IMR-90 (cell line): Measurements from ENCODE around the gene CACNA2D3. TPM values are rescaled to one million over a fixed set of nuclear protein-coding genes. Genes with fewer than 3 reads are reported as not detected.

ENCODE experiments used
- ATAC-seq: fragments of 200-7000 bp; cut with Tn5 transposase; 2 replicates; pipeline ENCODE4 v1.9.1; 2020; ENCODE audit warnings: low read depth, mild to moderate bottlenecking, moderate library complexity
- BruUV-seq: library from RNA; stranded (reverse); fragments of 400-500 nt; replicated peaks from 2 replicates; lab custom pipeline; 2021; lab: Mats Ljungman, UMichigan
- CTCF ChIA-PET: fragments of 300-600 bp; formaldehyde crosslinking; extraction: SDS; loops from one replicate; lab custom pipeline; 2021; ENCODE audit warnings: antibody characterized with exemption; lab: Yijun Ruan, JAX
- POLR2A ChIA-PET: fragments of 300-600 bp; sonication (Branson Sonifier 250); formaldehyde crosslinking; loops from one replicate; lab custom pipeline; 2022; ENCODE audit warnings: antibody characterized with exemption; ENCODE audit not compliant: unreplicated experiment; lab: Charles Lee
- DNase-seq: peaks from one replicate; pipeline ENCODE4 v3.0.0; 2013
- H2AFZ ChIP-seq: replicated peaks from 2 replicates; pipeline ENCODE3; 2013; ENCODE audit warnings: low read length, mild to moderate bottlenecking; ENCODE audit not compliant: poor library complexity
- H2AK5ac ChIP-seq: 2 replicates; pipeline ENCODE4 v1.6.1; 2013; ENCODE audit warnings: low read depth, low read length, inconsistent platforms
- H2AK9ac ChIP-seq: replicated peaks from 2 replicates; pipeline ENCODE3; 2013; ENCODE audit warnings: mild to moderate bottlenecking, low read depth, low read length, moderate library complexity; ENCODE audit not compliant: poor library complexity
- H2BK120ac ChIP-seq: 2 replicates; pipeline ENCODE4 v1.6.1; 2013; ENCODE audit warnings: low read depth, low read length, inconsistent platforms
- H2BK15ac ChIP-seq: 3 replicates; pipeline ENCODE4 v1.6.1; 2013; ENCODE audit warnings: low read depth, low read length, inconsistent platforms
- H2BK20ac ChIP-seq: 2 replicates; pipeline ENCODE4 v1.6.1; 2013; ENCODE audit warnings: low read depth, mild to moderate bottlenecking, inconsistent platforms, low read length, moderate library complexity
- H2BK5ac ChIP-seq: 2 replicates; pipeline ENCODE4 v1.6.1; 2013; ENCODE audit warnings: mild to moderate bottlenecking, low read depth, low read length, inconsistent platforms; ENCODE audit not compliant: poor library complexity, severe bottlenecking
- H3K14ac ChIP-seq: replicated peaks from 2 replicates; pipeline ENCODE4 v1.6.1; 2013; ENCODE audit warnings: low read depth, low read length, inconsistent platforms
- H3K18ac ChIP-seq: 2 replicates; pipeline ENCODE4 v1.6.1; 2013; ENCODE audit warnings: low read depth, low read length, control low read depth
- H3K23ac ChIP-seq: 2 replicates; pipeline ENCODE4 v1.6.1; 2013; ENCODE audit warnings: low read depth, low read length, inconsistent platforms
- H3K27ac ChIP-seq: 2 replicates; pipeline ENCODE4 v1.5.1; 2013; ENCODE audit warnings: mild to moderate bottlenecking, control low read depth, low read length; ENCODE audit not compliant: insufficient read depth
- H3K27me3 ChIP-seq: 2 replicates; pipeline ENCODE4 v1.6.1; 2013; ENCODE audit warnings: low read length; ENCODE audit not compliant: control insufficient read depth, insufficient read depth
- H3K36me3 ChIP-seq: 2 replicates; pipeline ENCODE4 v1.6.1; 2013; ENCODE audit warnings: low read length, mixed read lengths; ENCODE audit not compliant: control insufficient read depth, insufficient read depth
- H3K4ac ChIP-seq: 2 replicates; pipeline ENCODE4 v1.6.1; 2013; ENCODE audit warnings: low read depth, low read length, inconsistent platforms
- H3K4me1 ChIP-seq: 2 replicates; pipeline ENCODE4 v1.6.1; 2013; ENCODE audit warnings: low read length, mixed read lengths; ENCODE audit not compliant: control insufficient read depth, insufficient read depth
- H3K4me2 ChIP-seq: 2 replicates; pipeline ENCODE4 v1.6.1; 2013; ENCODE audit warnings: low read depth, mild to moderate bottlenecking, control low read depth, low read length, moderate library complexity
- H3K4me3 ChIP-seq: 2 replicates; pipeline ENCODE4 v1.5.1; 2013; ENCODE audit warnings: low read depth, mild to moderate bottlenecking, control low read depth, low read length, moderate library complexity; ENCODE audit not compliant: insufficient read depth
- H3K56ac ChIP-seq: 2 replicates; pipeline ENCODE4 v1.6.1; 2013; ENCODE audit warnings: low read length, inconsistent platforms; ENCODE audit not compliant: insufficient read depth; ENCODE audit errors: extremely low read depth
- H3K79me1 ChIP-seq, 2 experiments: 2 replicates each; pipeline ENCODE4 v1.6.1; 2013; ENCODE audit warnings: low read length in 2 of 2, inconsistent platforms in 1 of 2, low read depth in 1 of 2
- H3K9ac ChIP-seq: 2 replicates; pipeline ENCODE4 v1.6.1; 2013; ENCODE audit warnings: low read depth, low read length, control low read depth
- H3K9me1 ChIP-seq: 2 replicates; pipeline ENCODE4 v1.6.1; 2013; ENCODE audit warnings: low read length, inconsistent platforms; ENCODE audit not compliant: insufficient read depth
- H3K9me3 ChIP-seq: 2 replicates; pipeline ENCODE4 v1.6.1; 2013; ENCODE audit warnings: low read length; ENCODE audit not compliant: control insufficient read depth, insufficient read depth
- H4K20me1 ChIP-seq: 2 replicates; pipeline ENCODE4 v1.6.1; 2013; ENCODE audit warnings: low read length, inconsistent platforms; ENCODE audit not compliant: insufficient read depth
- H4K5ac ChIP-seq: 2 replicates; pipeline ENCODE4 v1.6.1; 2013; ENCODE audit warnings: mild to moderate bottlenecking, low read depth, low read length, control low read depth
- H4K8ac ChIP-seq, 2 experiments: 2 replicates each; pipeline ENCODE4 v1.6.1; 2013; ENCODE audit warnings: low read depth in 2 of 2, low read length in 2 of 2, control low read depth in 1 of 2, inconsistent platforms in 1 of 2
- H4K91ac ChIP-seq: 2 replicates; pipeline ENCODE4 v1.6.1; 2013; ENCODE audit warnings: low read depth, low read length, inconsistent platforms; ENCODE audit not compliant: insufficient read depth
- BHLHE40 ChIP-seq: fragments of 150-350 bp; IDR thresholded peaks from 2 replicates; pipeline ENCODE4 v1.6.1; 2016; ENCODE audit warnings: mild to moderate bottlenecking, low read depth, low read length
- CEBPB ChIP-seq: IDR thresholded peaks from 2 replicates; pipeline ENCODE4 v1.6.1; 2012; ENCODE audit warnings: low read depth, low read length, improper control_type of control experiment
- CHD1 ChIP-seq: IDR thresholded peaks from 2 replicates; pipeline ENCODE4 v1.6.1; 2012; ENCODE audit warnings: low read depth, low read length, improper control_type of control experiment
- CTCF ChIP-seq: conservative IDR thresholded peaks from 2 replicates; pipeline ENCODE4 v1.5.1; 2012; ENCODE audit warnings: mild to moderate bottlenecking, low read depth, low read length, improper control_type of control experiment
- ELK1 ChIP-seq: fragments of 150-350 bp; IDR thresholded peaks from 2 replicates; pipeline ENCODE4 v1.6.1; 2016; ENCODE audit warnings: low read depth, mild to moderate bottlenecking, low read length, moderate library complexity, borderline replicate concordance
- FOS ChIP-seq: fragments of 150-350 bp; IDR thresholded peaks from 2 replicates; pipeline ENCODE4 v1.6.1; 2016; ENCODE audit warnings: low read depth, low read length
- MAFK ChIP-seq: IDR thresholded peaks from 2 replicates; pipeline ENCODE4 v1.6.1; 2012; ENCODE audit warnings: low read depth, low read length, improper control_type of control experiment
- MAZ ChIP-seq: IDR thresholded peaks from 2 replicates; pipeline ENCODE4 v1.6.1; 2012; ENCODE audit warnings: low read depth, mild to moderate bottlenecking, low read length, improper control_type of control experiment, moderate library complexity, borderline replicate concordance
- MXI1 ChIP-seq: IDR thresholded peaks from 2 replicates; pipeline ENCODE4 v1.6.1; 2012; ENCODE audit warnings: low read depth, mild to moderate bottlenecking, low read length, moderate library complexity, borderline replicate concordance
- NFE2L2 ChIP-seq: fragments of 150-350 bp; IDR thresholded peaks from 2 replicates; pipeline ENCODE4 v1.6.1; 2016; ENCODE audit warnings: low read depth, mild to moderate bottlenecking, low read length
- POLR2A ChIP-seq: IDR thresholded peaks from 2 replicates; pipeline ENCODE4 v1.6.1; 2012; ENCODE audit warnings: mild to moderate bottlenecking, low read depth, low read length
- RAD21 ChIP-seq: IDR thresholded peaks from 2 replicates; pipeline ENCODE4 v1.6.1; 2012; ENCODE audit warnings: low read length, improper control_type of control experiment
- RCOR1 ChIP-seq: IDR thresholded peaks from 2 replicates; pipeline ENCODE4 v1.6.1; 2012; ENCODE audit warnings: mild to moderate bottlenecking, low read length, improper control_type of control experiment; ENCODE audit not compliant: insufficient replicate concordance
- RFX5 ChIP-seq: IDR thresholded peaks from 2 replicates; pipeline ENCODE4 v1.8.0; 2012; ENCODE audit warnings: low read depth, mild to moderate bottlenecking, low read length, moderate library complexity
- SMC3 ChIP-seq: fragments of 150-350 bp; IDR thresholded peaks from 2 replicates; pipeline ENCODE4 v1.6.1; 2016; ENCODE audit warnings: low read depth, mild to moderate bottlenecking, antibody characterized with exemption, low read length, moderate library complexity
- USF2 ChIP-seq: fragments of 150-350 bp; IDR thresholded peaks from 2 replicates; pipeline ENCODE4 v1.6.1; 2017; ENCODE audit warnings: mild to moderate bottlenecking, antibody characterized with exemption, low read length, low read depth
- WGBS, 2 experiments: methylation state at CpG; one replicate each; pipeline versions ENCODE4 v1.1.5 to v1.1.7; 2013; ENCODE audit warnings: missing lambda C conversion rate in 2 of 2; ENCODE audit not compliant: insufficient read length in 1 of 2; ENCODE audit errors: extremely low coverage in 2 of 2; 5-methylcytosine and 5-hydroxymethylcytosine counted together
- dilution Hi-C: fragments of 300-500 bp; cut with HindIII; formaldehyde crosslinking; loops from one replicate; pipeline ENCODE4 v1.14.3; 2018; ENCODE audit warnings: low sequenced_read_pairs; ENCODE audit not compliant: unreplicated experiment
- in situ Hi-C: fragments of 300-500 bp; cut with MboI; formaldehyde crosslinking; loops from 3 replicates; pipeline ENCODE4 v1.14.3; 2019; ENCODE audit warnings: low sequenced_read_pairs, inconsistent platforms, mixed read lengths
- intact Hi-C: fragments of 100-400 bp; cut with micrococcal nuclease; formaldehyde crosslinking; loops from 2 replicates; pipeline ENCODE4 v1.10.0; 2022
- polyA plus RNA-seq, 3 experiments: library from polyadenylated mRNA; depleted of rRNA; stranded (reverse); fragments of >200 nt; gene quantifications; 2 replicates each; pipeline ENCODE4 v1.2.3, GENCODE V29; 2012; ENCODE audit warnings: low replicate concordance in 1 of 3
- total RNA-seq: library from RNA; depleted of rRNA; stranded (reverse); fragments of >200 nt; gene quantifications from 2 replicates; pipeline ENCODE4 v1.2.3, GENCODE V29; 2012

The CACNA2D3 gene
- total and polyA plus RNA-seq, 2 of the 4 experiments (the other 2 are of a cell fraction): 0.36 to 0.41 TPM

GRCh38 chr3:54771050-54771449 is 648.7 kb downstream of the CACNA2D3 start:
- BruUV-seq: no TSS peak
- Histone ChIP-seq H3K18ac (no peak overlapping the region), H3K36me3 (no peaks in the 10 kb centered on the region), H3K9me3 (no peaks in the 10 kb centered on the region), H3K4ac (no peak overlapping the region), H3K4me3 (no peak overlapping the region), H2AK5ac (no peak overlapping the region; the same call in 1 of the 2 replicates), H3K9me1 (no peaks in the 10 kb centered on the region), H2AK9ac (no peak overlapping the region), H3K56ac (no peak overlapping the region), H2BK15ac (peak overlapping the region; percentile 7; the same call in 1 of the 3 replicates), H3K4me2 (no peak overlapping the region), H3K14ac (no peak overlapping the region), H3K27ac (no peak overlapping the region), H3K9ac (no peak overlapping the region), H3K27me3 (peaks cover 7% of the 10 kb centered on the region; the same call in 1 of the 2 replicates), H4K5ac (no peak overlapping the region), H4K20me1 (no peaks in the 10 kb centered on the region), H2AFZ (no peak overlapping the region), H2BK120ac (no peak overlapping the region), H2BK5ac (no peak overlapping the region), H3K23ac (no peak overlapping the region), H2BK20ac (no peak overlapping the region), H3K79me1 (no peaks in the 10 kb centered on the region), H3K4me1 (no peaks in the 10 kb centered on the region), H4K8ac (no peak overlapping the region), H4K91ac (no peak overlapping the region)
- ChIA-PET CTCF (no interaction called here), POLR2A (no interaction called here)
- dilution Hi-C loops (no loop called here), intact Hi-C loops (no loop called here), in situ Hi-C loops (no loop called here)
- TF ChIP-seq POLR2A: no peak
- no peak for TF ChIP-seq FOS
- TF ChIP-seq BHLHE40: no peak
- TF ChIP-seq CHD1: no peak
- TF ChIP-seq CEBPB: no peak
- no peak for TF ChIP-seq NFE2L2
- no peak for TF ChIP-seq RFX5
- no peak for TF ChIP-seq MAZ
- TF ChIP-seq RCOR1: no peak
- no peak for TF ChIP-seq RAD21
- no peak for TF ChIP-seq ELK1
- no peak for TF ChIP-seq MXI1
- no peak for TF ChIP-seq SMC3
- TF ChIP-seq USF2: no peak
- no peak for TF ChIP-seq CTCF
- TF ChIP-seq MAFK: no peak
- no peak for DNase-seq
- WGBS, 2 experiments: 30% methylated on average over 1 of the region's 2 CpGs; no CpG with 5 or more reads in 1 of the 2 experiments
- ATAC-seq: no peak
